Measurements from ENCODE around the gene OR4D11.
"Not testable (repeated sequence)": the region's sequence is repeated elsewhere in the genome, so short reads cannot be mapped to it uniquely, and the experiment has no call there.

Gene OR4D11

GRCh38 chr11:59503276-59503675 is at the start of gene OR4D11:
Gene OR4D11 (plus strand): TSS chr11:59503576. CDS start chr11:59503576, 0 bp downstream.
- no peak for DNase-seq (ENCODE audit: low read depth in 2 of 2)

- DNase-seq (ENCODE audit: low read depth in 2 of 2) = no peak
These were observed 46.7 kb upstream of the OR4D11 start, which contains the start of gene OR4D6 for GRCh38 chr11:59456661-59457060. Gene OR4D6 (plus strand): TSS chr11:59456961. CDS start chr11:59456961, 0 bp downstream.

DNA sequence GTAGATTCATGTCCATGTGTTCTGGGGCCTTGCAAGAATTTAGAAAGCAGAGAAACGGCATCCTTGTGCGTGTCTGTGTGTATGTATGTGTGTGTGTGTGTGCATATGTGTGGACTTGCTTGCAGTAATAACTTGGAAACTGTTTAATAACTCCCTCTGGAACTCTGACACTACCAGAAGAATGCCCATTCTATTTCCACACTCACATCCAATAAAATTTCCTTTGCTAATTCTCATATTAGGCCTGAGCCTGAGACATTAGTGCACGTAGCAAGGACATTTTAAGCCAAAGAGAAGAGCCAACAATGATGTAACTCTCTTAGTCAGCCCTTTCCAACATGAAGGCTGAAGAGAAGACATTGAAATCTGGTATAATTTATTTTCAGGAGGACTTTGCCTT is 43.5 kb upstream of the OR4D11 start:
- DNase-seq (ENCODE audit: low read depth in 2 of 2) = no peak

DNA sequence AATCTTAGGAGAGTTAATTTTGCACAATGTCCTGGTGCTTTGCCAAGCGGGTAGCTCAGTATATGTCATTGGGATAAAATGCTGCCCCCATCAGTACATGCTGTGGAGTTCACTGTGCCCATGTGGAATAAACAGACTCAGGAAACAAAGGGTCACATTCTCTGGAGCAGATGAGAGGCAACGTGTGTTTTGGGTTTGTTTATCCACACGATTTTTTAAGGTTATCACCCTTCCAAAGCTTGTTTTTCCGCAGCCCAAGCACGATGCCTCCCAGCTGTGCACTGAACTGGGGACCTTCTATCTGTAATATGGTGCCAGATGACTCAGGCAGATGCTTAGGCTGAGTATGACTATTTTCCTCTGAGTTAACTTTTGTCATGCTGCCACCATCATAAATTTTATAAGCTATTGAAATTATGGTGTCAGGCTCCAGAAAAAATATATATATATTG is 40.2 kb upstream of the OR4D11 start:
- DNase-seq (ENCODE audit: low read depth in 2 of 2) = no peak

- no peak for DNase-seq (ENCODE audit: low read depth in 2 of 2)
These were observed 30.4 kb upstream of the OR4D11 start, which contains the start of gene OR4D10 for GRCh38 chr11:59473015-59473414. Gene OR4D10 (plus strand): TSS chr11:59473315. CDS start chr11:59477430, 4,115 bp downstream.

DNA sequence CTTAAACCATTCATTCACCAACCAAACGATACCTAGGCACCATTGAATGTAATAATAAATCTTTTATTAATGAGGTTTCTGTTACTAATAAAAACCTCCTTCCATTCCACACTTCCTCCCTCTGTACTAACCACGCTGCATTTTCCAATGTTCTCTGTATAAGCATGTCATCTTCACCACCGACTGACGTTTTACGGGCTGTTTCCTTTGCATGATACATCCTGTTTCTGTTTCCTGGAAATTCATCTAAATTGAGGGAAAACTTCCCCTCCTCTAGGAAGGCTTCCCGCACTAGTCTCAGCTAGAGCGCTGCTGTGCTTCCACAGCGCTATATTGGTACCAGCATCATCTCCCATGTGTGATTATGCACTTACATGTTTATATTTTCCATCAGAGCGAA is 28.2 kb upstream of the OR4D11 start:
- DNase-seq (ENCODE audit: low read depth in 2 of 2) = no peak

DNA sequence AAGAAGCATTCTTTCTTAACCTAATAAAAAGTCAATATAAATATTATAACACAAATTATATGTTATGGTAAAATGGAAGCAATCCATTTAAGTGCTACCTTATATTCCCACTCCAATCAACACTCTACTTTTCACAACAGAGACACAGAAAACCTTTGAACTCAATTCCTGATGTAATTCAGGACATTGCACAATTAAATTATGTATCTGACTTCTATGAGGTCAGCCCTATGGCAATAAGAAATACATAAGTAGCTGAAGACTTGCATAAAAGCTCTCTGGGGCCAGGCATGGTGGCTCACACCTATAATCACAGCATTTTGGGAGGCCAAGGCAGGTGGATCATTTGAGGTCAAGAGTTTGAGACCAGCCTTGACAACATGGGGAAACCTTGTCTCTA is 23.5 kb upstream of the OR4D11 start:
- no peak for DNase-seq (ENCODE audit: low read depth in 2 of 2)

- DNase-seq (ENCODE audit: low read depth in 2 of 2) = no peak
These were observed 23.0 kb upstream of the OR4D11 start for GRCh38 chr11:59480359-59480758.

- DNase-seq (ENCODE audit: low read depth in 2 of 2) = no peak
These were observed 1.4 kb upstream of the OR4D11 start for GRCh38 chr11:59501931-59502330.

GRCh38 chr11:59510941-59511589 is 7.7 kb downstream of the OR4D11 start, which contains the start of gene OR4D9:
Gene OR4D9 (plus strand): TSS chr11:59511539. CDS start chr11:59514913, 3,374 bp downstream.
- no peak for DNase-seq (ENCODE audit: low read depth in 2 of 2)

GRCh38 chr11:59511675-59512074 is 8.3 kb downstream of the OR4D11 start:
- DNase-seq (ENCODE audit: low read depth in 2 of 2) = no peak

DNA sequence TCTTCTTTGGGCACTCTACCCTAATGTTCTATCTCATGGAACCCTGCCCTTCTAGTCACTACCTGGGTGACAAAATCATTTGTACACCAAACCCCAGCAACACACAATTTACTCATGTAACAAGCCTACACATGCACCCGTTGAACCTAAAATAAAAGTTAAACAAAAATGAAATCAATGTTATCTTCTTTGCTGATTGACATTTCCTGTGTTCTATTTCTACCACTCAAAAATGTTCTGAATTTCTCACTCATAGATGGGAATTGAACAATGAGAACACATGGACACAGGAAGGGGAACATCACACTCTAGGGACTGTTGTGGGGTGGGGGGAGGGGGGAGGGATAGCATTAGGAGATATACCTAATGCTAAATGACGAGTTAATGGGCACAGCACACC is 16.8 kb downstream of the OR4D11 start:
- DNase-seq (ENCODE audit: low read depth in 2 of 2) = not testable (repeated sequence)

- DNase-seq (ENCODE audit: low read depth in 2 of 2) = no peak
These were observed 17.4 kb downstream of the OR4D11 start for GRCh38 chr11:59520741-59521140.

DNA sequence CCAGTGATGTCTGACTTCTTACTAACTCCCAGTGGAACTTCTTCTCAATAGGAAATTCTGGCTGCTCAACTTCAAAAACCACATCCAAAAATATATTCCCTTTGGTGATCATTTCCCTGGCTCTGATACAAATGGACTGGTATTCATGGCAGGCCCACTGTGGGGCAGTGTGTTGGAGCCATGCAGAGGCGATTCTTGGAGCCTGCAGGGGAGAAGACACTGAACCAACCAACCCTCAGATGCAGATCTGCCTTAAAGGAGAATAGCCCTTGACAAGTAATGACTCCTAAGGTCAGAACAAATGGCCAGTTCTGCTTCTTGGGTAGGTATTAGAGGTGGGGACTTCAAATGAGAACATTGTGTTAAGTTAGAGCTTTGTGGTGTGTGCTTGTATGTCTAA is 20.2 kb downstream of the OR4D11 start:
- DNase-seq (ENCODE audit: low read depth in 2 of 2) = no peak

DNA sequence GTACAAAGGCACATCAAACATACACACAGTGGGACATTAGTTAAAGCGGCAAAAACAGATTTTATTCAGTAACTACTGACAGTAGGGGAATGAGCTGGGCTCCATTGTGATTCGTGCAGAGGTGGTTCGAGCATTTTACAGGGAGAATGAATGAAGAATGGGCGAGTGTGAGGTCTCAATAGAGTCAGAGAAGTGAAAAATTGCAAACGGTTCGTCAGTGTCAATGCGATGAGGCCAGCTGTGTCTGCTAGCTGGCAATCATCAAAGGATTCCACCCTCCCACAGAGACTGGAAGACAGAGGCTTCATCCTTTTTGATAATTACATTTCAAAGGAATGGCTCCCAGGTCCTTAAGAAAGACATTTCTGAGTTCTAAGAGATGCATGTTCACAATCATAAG is 25.3 kb downstream of the OR4D11 start:
- no peak for DNase-seq (ENCODE audit: low read depth in 2 of 2)

GRCh38 chr11:59532620-59533019 is 29.2 kb downstream of the OR4D11 start:
- DNase-seq (ENCODE audit: low read depth in 2 of 2) = no peak

DNA sequence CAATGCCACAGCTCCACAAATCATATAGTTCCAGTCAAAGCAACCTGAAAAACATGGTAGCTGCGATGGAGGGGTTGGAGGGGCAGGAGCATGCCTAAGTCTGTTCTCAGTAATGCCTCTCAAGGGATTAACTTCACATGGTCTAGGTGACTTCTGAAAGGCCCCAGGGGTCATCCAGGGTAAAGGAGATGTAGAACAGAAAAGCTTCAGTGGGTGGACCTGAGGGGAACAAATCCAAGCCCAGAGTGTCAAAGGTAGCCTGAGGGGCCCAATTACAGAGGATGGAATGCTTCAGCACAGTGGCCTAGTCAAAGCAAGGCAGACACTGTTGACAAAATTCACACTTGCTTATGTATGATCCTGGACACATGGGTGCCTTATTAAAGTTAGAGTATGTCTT is 31.3 kb downstream of the OR4D11 start:
- no peak for DNase-seq (ENCODE audit: low read depth in 2 of 2)

- no peak for DNase-seq (ENCODE audit: low read depth in 2 of 2)
These were observed 38.9 kb downstream of the OR4D11 start for GRCh38 chr11:59542142-59542810.

- DNase-seq (ENCODE audit: low read depth in 2 of 2) = not testable (repeated sequence)
These were observed 40.3 kb downstream of the OR4D11 start for GRCh38 chr11:59543713-59544112.

DNA sequence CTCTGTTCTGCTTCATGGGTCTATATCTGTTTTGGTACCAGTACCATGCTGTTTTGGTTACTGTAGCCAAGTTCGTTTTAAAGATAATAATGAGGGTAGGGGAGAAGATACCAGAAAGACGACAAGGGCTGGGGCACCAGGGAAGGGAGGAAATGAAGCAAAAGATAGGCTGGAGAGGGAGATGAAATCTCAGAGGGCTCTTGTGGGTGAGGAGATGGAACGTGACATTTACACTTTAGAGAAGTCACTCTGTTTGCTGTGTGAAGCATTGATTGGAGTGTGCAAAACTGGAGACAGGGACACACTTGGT is 41.4 kb downstream of the OR4D11 start:
- no peak for DNase-seq (ENCODE audit: low read depth in 2 of 2)

- no peak for DNase-seq (ENCODE audit: low read depth in 2 of 2)
These were observed 42.0 kb downstream of the OR4D11 start for GRCh38 chr11:59545179-59546020.

DNA sequence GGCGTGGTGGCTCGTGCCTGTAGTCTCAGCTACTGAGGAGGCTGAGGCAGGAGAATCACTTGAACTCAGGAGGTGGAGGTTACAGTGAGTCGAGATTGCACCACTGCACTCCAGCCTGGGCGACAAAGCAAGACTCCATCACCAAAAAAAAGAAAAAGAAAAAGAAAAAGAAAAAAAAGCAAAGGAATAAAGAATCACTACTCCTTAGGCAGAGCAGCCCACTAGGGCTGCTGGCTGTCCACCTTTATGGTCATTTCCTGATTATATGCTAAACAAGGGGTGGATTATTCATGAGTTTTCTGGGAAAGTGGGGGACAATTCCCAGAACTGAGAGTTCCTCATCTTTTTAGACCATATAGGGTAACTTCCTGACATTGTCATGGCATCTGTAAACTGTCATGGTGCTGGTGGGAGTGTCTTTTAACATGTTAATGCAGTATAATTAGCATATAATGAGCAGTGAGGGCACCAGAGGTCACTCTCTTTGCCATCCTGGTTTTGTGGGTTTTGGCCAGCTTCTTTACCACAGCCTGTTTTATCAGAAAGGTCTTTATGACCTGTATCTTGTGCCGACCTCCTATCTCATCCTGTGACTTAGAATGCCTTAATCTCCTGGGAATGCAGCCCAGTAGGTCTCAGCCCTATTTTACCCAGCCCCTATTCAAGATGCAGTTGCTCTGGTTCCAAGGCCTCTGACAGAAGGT is 44.4 kb downstream of the OR4D11 start:
- not testable (repeated sequence) for DNase-seq (ENCODE audit: low read depth in 2 of 2)
